Prostate gland (tissue), 2 donors: ENCODE results near the gene SCYL2. TPM values are rescaled to one million over a fixed set of nuclear protein-coding genes. Genes with fewer than 3 reads are reported as not detected.

Experiments
- DNase-seq: peaks from one replicate; pipeline ENCODE4 v3.0.0-alpha.2; 2019; ENCODE audit warnings: low spot score
- H3K27ac ChIP-seq, 2 donors: fragments of 200-600 bp; sonication (generic); 2 replicates each; pipeline ENCODE4 v1.5.1; 2017 to 2019
- H3K27me3 ChIP-seq: fragments of 200-600 bp; sonication (generic); replicated peaks from 2 replicates; pipeline ENCODE4 v1.5.1; 2019; ENCODE audit not compliant: insufficient read depth
- H3K36me3 ChIP-seq, 2 donors: fragments of 200-600 bp; sonication (generic); 1 replicate in 1 of 2; 2 replicates in 1 of 2; pipeline versions ENCODE4 v1.5.1 to v1.8.1; 2017 to 2019
- H3K4me1 ChIP-seq: fragments of 200-600 bp; sonication (generic); replicated peaks from 2 replicates; pipeline ENCODE4 v1.5.1; 2019
- H3K4me3 ChIP-seq, 2 donors: fragments of 200-600 bp; sonication (generic); 2 replicates each; pipeline ENCODE4 v1.5.1; 2017 to 2019
- H3K9me3 ChIP-seq: fragments of 200-600 bp; sonication (generic); 2 replicates; pipeline ENCODE4 v1.5.1; 2017
- POLR2A ChIP-seq: fragments of 450-650 bp; IDR thresholded peaks from one replicate; pipeline ENCODE4 v1.6.1; 2016; ENCODE audit warnings: antibody characterized with exemption, mild to moderate bottlenecking
- POLR2AphosphoS5 ChIP-seq: sonication (generic); formaldehyde crosslinking; IDR thresholded peaks from one replicate; pipeline ENCODE4 v1.6.1; 2017; ENCODE audit warnings: antibody characterized with exemption
- WGBS: methylation state at CpG from one replicate; pipeline ENCODE4 v1.1.5; 2018; 5-methylcytosine and 5-hydroxymethylcytosine counted together
- intact Hi-C: fragments of 100-400 bp; cut with DNase I; formaldehyde crosslinking; loops from one replicate; pipeline ENCODE4 v1.14.2; 2022
- total RNA-seq, 2 donors: library from RNA; depleted of rRNA; stranded (reverse); fragments of >200 nt; gene quantifications; one replicate each; pipeline ENCODE4 v1.1.0, GENCODE V29; 2016
- TF ChIP-seq, protein P1 (sequence below), 4 experiments: fragments of 200-600 bp in 2 of 4; fragments of 450-650 bp in 2 of 4; sonication (generic) in 2 of 4; IDR thresholded peaks; 1 replicate in 3 of 4; 2 replicates in 1 of 4; pipeline ENCODE4 v1.5.1; 2016 to 2019; ENCODE audit warnings: antibody characterized with exemption in 4 of 4, mild to moderate bottlenecking in 2 of 4, moderate library complexity in 2 of 4

Gene SCYL2
- total RNA-seq, 2 donors from 2014 or later: 54.4 to 63.7 TPM

DNA sequence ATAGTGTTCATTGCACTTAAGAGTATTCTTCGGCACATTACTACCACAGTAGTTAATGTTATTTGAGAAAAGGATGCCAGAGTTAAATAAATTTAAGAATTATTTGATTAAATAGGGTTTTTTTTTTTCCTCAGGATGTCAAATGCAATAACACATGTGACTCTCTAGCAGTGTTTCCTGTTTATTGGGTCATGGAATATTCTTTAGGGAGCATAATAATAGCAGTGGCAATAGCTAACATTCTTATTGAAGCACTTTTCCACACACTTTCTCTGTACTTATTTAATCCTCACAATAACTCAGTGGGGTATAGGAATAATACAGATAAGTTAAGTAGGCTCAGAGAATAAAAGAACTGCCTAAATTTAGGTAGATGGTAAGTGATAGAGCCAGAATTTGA, 44.3 kb downstream of the SCYL2 start:
- no peaks in the 10 kb centered on the region for H3K9me3 ChIP-seq
- H3K36me3 ChIP-seq: no peaks in the 10 kb centered on the region
- H3K27ac ChIP-seq: no peak overlapping the region
- no peaks in the 10 kb centered on the region for H3K27me3 ChIP-seq
- TF ChIP-seq POLR2A: no peak
- TF ChIP-seq, protein P1, sequence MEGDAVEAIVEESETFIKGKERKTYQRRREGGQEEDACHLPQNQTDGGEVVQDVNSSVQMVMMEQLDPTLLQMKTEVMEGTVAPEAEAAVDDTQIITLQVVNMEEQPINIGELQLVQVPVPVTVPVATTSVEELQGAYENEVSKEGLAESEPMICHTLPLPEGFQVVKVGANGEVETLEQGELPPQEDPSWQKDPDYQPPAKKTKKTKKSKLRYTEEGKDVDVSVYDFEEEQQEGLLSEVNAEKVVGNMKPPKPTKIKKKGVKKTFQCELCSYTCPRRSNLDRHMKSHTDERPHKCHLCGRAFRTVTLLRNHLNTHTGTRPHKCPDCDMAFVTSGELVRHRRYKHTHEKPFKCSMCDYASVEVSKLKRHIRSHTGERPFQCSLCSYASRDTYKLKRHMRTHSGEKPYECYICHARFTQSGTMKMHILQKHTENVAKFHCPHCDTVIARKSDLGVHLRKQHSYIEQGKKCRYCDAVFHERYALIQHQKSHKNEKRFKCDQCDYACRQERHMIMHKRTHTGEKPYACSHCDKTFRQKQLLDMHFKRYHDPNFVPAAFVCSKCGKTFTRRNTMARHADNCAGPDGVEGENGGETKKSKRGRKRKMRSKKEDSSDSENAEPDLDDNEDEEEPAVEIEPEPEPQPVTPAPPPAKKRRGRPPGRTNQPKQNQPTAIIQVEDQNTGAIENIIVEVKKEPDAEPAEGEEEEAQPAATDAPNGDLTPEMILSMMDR (IDR thresholded peaks at IDR 0.05): no peak
- TF ChIP-seq POLR2AphosphoS5: no peak
- WGBS: 78% methylated on average over 1 of the region's 1 CpG
- H3K4me1 ChIP-seq: no peaks in the 10 kb centered on the region
- no peak overlapping the region for H3K4me3 ChIP-seq
- DNase-seq: no peak
- intact Hi-C loops: no loop called here

DNA sequence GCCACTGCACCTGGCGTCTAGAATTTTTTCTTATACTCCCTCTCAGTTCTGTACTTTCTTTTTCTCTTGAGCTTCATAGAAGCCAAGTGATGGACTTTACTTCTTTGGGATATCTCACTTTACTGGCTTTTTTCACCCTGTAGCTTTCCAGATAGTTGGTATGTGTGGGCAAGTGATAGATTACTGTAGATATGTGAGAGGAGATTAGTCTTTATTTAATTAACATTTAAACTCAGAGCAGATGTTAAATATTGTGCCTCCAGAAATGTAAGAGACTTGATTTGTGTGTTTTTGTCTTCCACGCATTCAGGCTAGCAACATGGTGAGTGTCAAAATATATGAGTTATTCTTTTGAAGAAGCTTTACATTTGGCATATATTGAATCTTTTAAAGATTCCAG, 50.4 kb downstream of the SCYL2 start:
- TF ChIP-seq POLR2A: no peak
- TF ChIP-seq, protein P1 (IDR thresholded peaks at IDR 0.05): no peak
- Histone ChIP-seq H3K27ac (no peak overlapping the region), H3K4me3 (no peak overlapping the region), H3K9me3 (no peaks in the 10 kb centered on the region), H3K4me1 (no peaks in the 10 kb centered on the region), H3K27me3 (no peaks in the 10 kb centered on the region), H3K36me3 (no peaks in the 10 kb centered on the region)
- 93% methylated on average over 2 of the region's 2 CpGs for WGBS
- no peak for DNase-seq
- intact Hi-C loops: no loop called here

DNA sequence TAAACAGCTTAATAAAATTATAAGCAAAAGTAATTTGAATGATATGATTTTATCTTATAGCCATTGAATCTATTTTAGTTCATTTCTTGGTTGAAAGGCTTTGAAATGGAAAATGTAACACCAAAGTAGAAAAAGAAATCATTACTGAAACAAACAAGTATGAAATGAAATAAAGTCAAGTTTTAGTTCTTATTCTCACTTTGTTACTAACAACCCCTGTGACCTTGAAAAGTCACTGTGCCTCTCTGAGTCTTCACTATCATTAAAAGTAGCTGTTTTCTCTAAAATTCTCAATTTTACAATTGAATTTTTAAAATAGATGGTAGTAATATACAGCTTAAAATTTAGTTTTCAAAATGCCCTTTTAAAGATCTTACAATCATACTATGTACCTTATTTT, 57.5 kb downstream of the SCYL2 start:
- TF ChIP-seq POLR2A (no peak), POLR2AphosphoS5 (no peak)
- TF ChIP-seq, protein P1 (IDR thresholded peaks at IDR 0.05): no peak
- intact Hi-C loops: no loop called here
- no peaks in the 10 kb centered on the region for H3K4me1 ChIP-seq
- H3K4me3 ChIP-seq: no peak overlapping the region
- no peak overlapping the region for H3K27ac ChIP-seq
- no peaks in the 10 kb centered on the region for H3K9me3 ChIP-seq
- DNase-seq: no peak
- H3K27me3 ChIP-seq: no peaks in the 10 kb centered on the region
- H3K36me3 ChIP-seq: no peaks in the 10 kb centered on the region

DNA sequence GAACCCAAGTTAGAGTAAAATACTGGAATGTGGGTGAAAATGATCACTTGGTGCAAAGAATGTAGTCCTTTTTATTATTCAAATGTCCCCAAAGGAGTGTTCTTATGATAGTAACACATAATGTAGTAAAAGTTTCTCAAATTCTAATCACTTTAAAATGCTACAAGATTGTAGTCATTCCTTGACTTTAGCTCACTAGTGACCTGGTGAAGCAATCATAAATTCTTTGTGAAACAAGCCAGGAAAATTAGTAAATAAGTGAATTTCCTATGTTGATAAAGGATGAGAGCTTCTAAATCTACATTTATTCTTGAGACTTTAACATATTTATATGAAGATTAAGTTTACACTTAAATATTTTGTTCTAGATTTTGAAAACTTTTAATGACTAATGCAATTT, 59.2 kb downstream of the SCYL2 start:
- Histone ChIP-seq H3K4me1 (no peaks in the 10 kb centered on the region), H3K36me3 (no peaks in the 10 kb centered on the region), H3K4me3 (no peak overlapping the region), H3K9me3 (no peaks in the 10 kb centered on the region), H3K27ac (no peak overlapping the region), H3K27me3 (no peaks in the 10 kb centered on the region)
- TF ChIP-seq POLR2A (no peak), POLR2AphosphoS5 (no peak)
- TF ChIP-seq, protein P1 (IDR thresholded peaks at IDR 0.05): no peak
- no peak for DNase-seq
- intact Hi-C loops: no loop called here

DNA sequence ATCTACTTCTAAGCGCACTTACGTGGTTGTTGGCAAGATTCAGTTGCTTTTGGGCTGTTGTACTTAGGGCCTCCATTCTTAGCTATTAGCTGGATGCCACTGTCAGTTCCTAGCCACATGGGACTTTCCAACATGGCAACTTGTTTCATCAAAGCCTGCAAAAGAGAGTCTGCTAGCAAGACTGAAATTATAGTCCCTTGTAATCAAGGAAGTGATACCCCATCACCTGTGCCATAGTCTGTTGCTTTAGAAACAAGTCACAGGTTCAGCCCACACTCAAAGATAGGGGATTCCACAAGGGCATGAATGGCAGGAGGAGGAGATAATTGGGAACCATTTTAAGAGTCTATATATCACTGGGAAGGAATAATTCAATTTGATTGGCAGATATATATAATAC, 62.8 kb downstream of the SCYL2 start:
- no peak for DNase-seq
- TF ChIP-seq POLR2AphosphoS5: no peak
- no peak for TF ChIP-seq POLR2A
- TF ChIP-seq, protein P1 (IDR thresholded peaks at IDR 0.05): no peak
- 85% methylated on average over 2 of the region's 2 CpGs for WGBS
- Histone ChIP-seq H3K27me3 (no peaks in the 10 kb centered on the region), H3K9me3 (no peaks in the 10 kb centered on the region), H3K27ac (no peak overlapping the region), H3K4me1 (no peaks in the 10 kb centered on the region), H3K36me3 (no peaks in the 10 kb centered on the region), H3K4me3 (no peak overlapping the region)
- intact Hi-C loops: no loop called here
